Tibial nerve (tissue), 4 donors: ENCODE data around the gene SEC11C.
A peak's percentile ranks its signal among the peaks of the same experiment; 100 is the strongest.

Experiments
- EP300 ChIP-seq, 2 donors: sonication (generic); formaldehyde crosslinking; IDR thresholded peaks; one replicate each; pipeline ENCODE4 v1.6.1; 2017; ENCODE audit warnings: antibody characterized with exemption in 2 of 2, mild to moderate bottlenecking in 1 of 2
- POLR2A ChIP-seq, 2 donors: fragments of 450-650 bp; IDR thresholded peaks; one replicate each; pipeline ENCODE4 v1.6.1; 2017; ENCODE audit warnings: antibody characterized with exemption in 2 of 2, mild to moderate bottlenecking in 2 of 2, moderate library complexity in 2 of 2
- TF ChIP-seq, protein P1 (sequence below), 5 experiments: fragments of 200-600 bp in 3 of 5; fragments of 450-650 bp in 2 of 5; sonication (generic) in 3 of 5; IDR thresholded peaks; one replicate each; pipeline ENCODE4 v1.5.1; 2016 to 2019; ENCODE audit warnings: antibody characterized with exemption in 5 of 5, mild to moderate bottlenecking in 3 of 5, moderate library complexity in 2 of 5

DNA sequence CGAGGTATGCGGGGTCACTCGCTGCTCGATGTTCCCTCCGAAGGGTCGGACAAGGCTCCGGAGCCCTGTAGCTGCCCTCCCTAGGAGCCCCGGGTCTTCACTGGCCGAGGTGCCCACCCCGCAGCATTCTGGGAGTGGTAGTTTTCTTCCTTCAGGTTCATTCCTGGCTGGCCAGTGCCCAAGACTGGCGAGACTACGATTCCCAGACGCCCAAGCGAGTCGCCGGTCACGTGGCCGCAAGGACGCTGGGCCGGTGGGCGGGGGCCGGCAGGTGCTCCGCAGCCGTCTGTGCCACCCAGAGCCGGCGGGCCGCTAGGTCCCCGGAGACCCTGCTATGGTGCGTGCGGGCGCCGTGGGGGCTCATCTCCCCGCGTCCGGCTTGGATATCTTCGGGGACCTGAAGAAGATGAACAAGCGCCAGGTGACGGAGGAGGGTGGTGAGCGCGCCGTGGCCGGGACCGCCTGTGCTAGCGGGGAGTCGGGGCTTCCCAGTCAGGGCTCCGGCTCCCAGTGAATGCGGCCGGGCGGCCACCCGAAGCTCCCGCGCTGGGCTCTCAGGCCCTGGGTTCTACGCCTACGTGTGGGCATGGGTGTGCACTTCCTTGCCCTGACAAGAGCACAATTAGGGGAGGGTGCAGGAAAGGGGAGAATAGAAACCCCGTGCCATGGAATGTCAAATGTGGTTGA is at the start of gene SEC11C:
- TF ChIP-seq, protein P1, sequence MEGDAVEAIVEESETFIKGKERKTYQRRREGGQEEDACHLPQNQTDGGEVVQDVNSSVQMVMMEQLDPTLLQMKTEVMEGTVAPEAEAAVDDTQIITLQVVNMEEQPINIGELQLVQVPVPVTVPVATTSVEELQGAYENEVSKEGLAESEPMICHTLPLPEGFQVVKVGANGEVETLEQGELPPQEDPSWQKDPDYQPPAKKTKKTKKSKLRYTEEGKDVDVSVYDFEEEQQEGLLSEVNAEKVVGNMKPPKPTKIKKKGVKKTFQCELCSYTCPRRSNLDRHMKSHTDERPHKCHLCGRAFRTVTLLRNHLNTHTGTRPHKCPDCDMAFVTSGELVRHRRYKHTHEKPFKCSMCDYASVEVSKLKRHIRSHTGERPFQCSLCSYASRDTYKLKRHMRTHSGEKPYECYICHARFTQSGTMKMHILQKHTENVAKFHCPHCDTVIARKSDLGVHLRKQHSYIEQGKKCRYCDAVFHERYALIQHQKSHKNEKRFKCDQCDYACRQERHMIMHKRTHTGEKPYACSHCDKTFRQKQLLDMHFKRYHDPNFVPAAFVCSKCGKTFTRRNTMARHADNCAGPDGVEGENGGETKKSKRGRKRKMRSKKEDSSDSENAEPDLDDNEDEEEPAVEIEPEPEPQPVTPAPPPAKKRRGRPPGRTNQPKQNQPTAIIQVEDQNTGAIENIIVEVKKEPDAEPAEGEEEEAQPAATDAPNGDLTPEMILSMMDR (IDR thresholded peaks at IDR 0.05) = peak in 1 of 5 experiments; percentile 17
- TF ChIP-seq EP300 (IDR thresholded peaks at IDR 0.05) (peak; percentile 50 to 70), POLR2A (IDR thresholded peaks at IDR 0.05) (peak in 1 of 2 donors; percentile 26)
